HG02970 (cell line): Measurements from ENCODE around the gene OSBP2.
"Not testable (repeated sequence)": the region's sequence is repeated elsewhere in the genome, so short reads cannot be mapped to it uniquely, and the experiment has no call there.

Source experiments
- ATAC-seq: cut with Tn5 transposase; IDR thresholded peaks from one replicate; pipeline ENCODE4 v1.9.1; 2021; ENCODE audit warnings: mild to moderate bottlenecking, moderate library complexity, moderate number of reproducible peaks; ENCODE audit not compliant: unreplicated experiment, low FRiP score

Gene OSBP2

GRCh38 chr22:30676565-30676964 is 18.1 kb upstream of the OSBP2 start:
- not testable (repeated sequence) for ATAC-seq

GRCh38 chr22:30679895-30680690 is 14.6 kb upstream of the OSBP2 start:
- not testable (repeated sequence) for ATAC-seq

GRCh38 chr22:30680991-30681770 is 13.5 kb upstream of the OSBP2 start:
- ATAC-seq: no peak

- no peak for ATAC-seq
These were observed 12.8 kb upstream of the OSBP2 start for GRCh38 chr22:30681831-30682230.

- ATAC-seq: no peak
These were observed 9.5 kb upstream of the OSBP2 start for GRCh38 chr22:30685178-30685577.

- no peak for ATAC-seq
These were observed 7.3 kb upstream of the OSBP2 start for GRCh38 chr22:30687358-30687757.

- ATAC-seq: no peak
These were observed 5.1 kb upstream of the OSBP2 start for GRCh38 chr22:30689622-30690021.

- ATAC-seq: no peak
These were observed 3.5 kb upstream of the OSBP2 start for GRCh38 chr22:30691204-30691603.

- ATAC-seq: no peak
These were observed 469 bp upstream of the OSBP2 start for GRCh38 chr22:30694171-30694639.

GRCh38 chr22:30695351-30695851 is 727 bp downstream of the OSBP2 start:
- ATAC-seq: no peak

- no peak for ATAC-seq
These were observed 1.4 kb downstream of the OSBP2 start for GRCh38 chr22:30695871-30696655.

- no peak for ATAC-seq
These were observed 3.3 kb downstream of the OSBP2 start for GRCh38 chr22:30697975-30698374.

- no peak for ATAC-seq
These were observed 7.2 kb downstream of the OSBP2 start for GRCh38 chr22:30701872-30702271.

- ATAC-seq: no peak
These were observed 8.2 kb downstream of the OSBP2 start for GRCh38 chr22:30702856-30703255.

GRCh38 chr22:30704978-30705377 is 10.3 kb downstream of the OSBP2 start:
- ATAC-seq: no peak

- ATAC-seq: no peak
These were observed 11.3 kb downstream of the OSBP2 start for GRCh38 chr22:30705710-30706651.

- not testable (repeated sequence) for ATAC-seq
These were observed 15.3 kb downstream of the OSBP2 start for GRCh38 chr22:30709980-30710379.

GRCh38 chr22:30712094-30712493 is 17.4 kb downstream of the OSBP2 start:
- ATAC-seq: no peak

- no peak for ATAC-seq
These were observed 19.4 kb downstream of the OSBP2 start for GRCh38 chr22:30714062-30714461.
